ENCODE results near the gene OLFM1.

The OLFM1 gene

GRCh38 chr9:135068776-135069415, 18.6 kb upstream of the OLFM1 start:
- H3K36me3 ChIP-seq (ENCODE audit: control insufficient read depth in 1 of 2, insufficient read depth in 2 of 2, low read length in 2 of 2): no peaks in the 10 kb centered on the region
- H3K27me3 ChIP-seq (ENCODE audit: control insufficient read depth in 1 of 2, insufficient read depth in 2 of 2, low read length in 2 of 2): no peaks in the 10 kb centered on the region
- H3K9me3 ChIP-seq (ENCODE audit: control insufficient read depth in 1 of 2, low read length in 2 of 2): no peaks in the 10 kb centered on the region
- no peak overlapping the region for H3K9ac ChIP-seq (ENCODE audit: low read depth in 1 of 2, low read length in 2 of 2)
- no peak overlapping the region for H3K27ac ChIP-seq (ENCODE audit: low read depth, low read length)
- no peak overlapping the region for H3K4me3 ChIP-seq (ENCODE audit: low read depth in 1 of 2, low read length in 2 of 2)
- no peaks in the 10 kb centered on the region for H3K4me1 ChIP-seq (ENCODE audit: control insufficient read depth in 1 of 2, insufficient read depth in 2 of 2, low read length in 2 of 2)

- no peak overlapping the region for H3K27ac ChIP-seq (ENCODE audit: low read depth, low read length)
- H3K9me3 ChIP-seq (ENCODE audit: control insufficient read depth in 1 of 2, low read length in 2 of 2): no peaks in the 10 kb centered on the region
- H3K4me3 ChIP-seq (ENCODE audit: low read depth in 1 of 2, low read length in 2 of 2): no peak overlapping the region
- no peaks in the 10 kb centered on the region for H3K4me1 ChIP-seq (ENCODE audit: control insufficient read depth in 1 of 2, insufficient read depth in 2 of 2, low read length in 2 of 2)
- no peak overlapping the region for H3K9ac ChIP-seq (ENCODE audit: low read depth in 1 of 2, low read length in 2 of 2)
- H3K36me3 ChIP-seq (ENCODE audit: control insufficient read depth in 1 of 2, insufficient read depth in 2 of 2, low read length in 2 of 2): no peaks in the 10 kb centered on the region
- H3K27me3 ChIP-seq (ENCODE audit: control insufficient read depth in 1 of 2, insufficient read depth in 2 of 2, low read length in 2 of 2): no peaks in the 10 kb centered on the region
These were observed 17.8 kb upstream of the OLFM1 start for GRCh38 chr9:135069558-135070197.

- Histone ChIP-seq H3K4me1 (ENCODE audit: control insufficient read depth in 1 of 2, insufficient read depth in 2 of 2, low read length in 2 of 2) (no peaks in the 10 kb centered on the region), H3K9ac (ENCODE audit: low read depth in 1 of 2, low read length in 2 of 2) (no peak overlapping the region), H3K4me3 (ENCODE audit: low read depth in 1 of 2, low read length in 2 of 2) (no peak overlapping the region), H3K27me3 (ENCODE audit: control insufficient read depth in 1 of 2, insufficient read depth in 2 of 2, low read length in 2 of 2) (no peaks in the 10 kb centered on the region), H3K9me3 (ENCODE audit: control insufficient read depth in 1 of 2, low read length in 2 of 2) (no peaks in the 10 kb centered on the region), H3K27ac (ENCODE audit: low read depth, low read length) (no peak overlapping the region), H3K36me3 (ENCODE audit: control insufficient read depth in 1 of 2, insufficient read depth in 2 of 2, low read length in 2 of 2) (no peaks in the 10 kb centered on the region)
These were observed 17.1 kb upstream of the OLFM1 start for GRCh38 chr9:135070198-135070951.

GRCh38 chr9:135070964-135071735, 16.3 kb upstream of the OLFM1 start:
- Histone ChIP-seq H3K27me3 (ENCODE audit: control insufficient read depth in 1 of 2, insufficient read depth in 2 of 2, low read length in 2 of 2) (peaks cover 2 to 3% of the 10 kb centered on the region in 2 donors), H3K4me3 (ENCODE audit: low read depth in 1 of 2, low read length in 2 of 2) (no peak overlapping the region), H3K4me1 (ENCODE audit: control insufficient read depth in 1 of 2, insufficient read depth in 2 of 2, low read length in 2 of 2) (no peaks in the 10 kb centered on the region), H3K9me3 (ENCODE audit: control insufficient read depth in 1 of 2, low read length in 2 of 2) (no peaks in the 10 kb centered on the region), H3K27ac (ENCODE audit: low read depth, low read length) (no peak overlapping the region), H3K9ac (ENCODE audit: low read depth in 1 of 2, low read length in 2 of 2) (no peak overlapping the region), H3K36me3 (ENCODE audit: control insufficient read depth in 1 of 2, insufficient read depth in 2 of 2, low read length in 2 of 2) (no peaks in the 10 kb centered on the region)

- Histone ChIP-seq H3K27me3 (ENCODE audit: control insufficient read depth in 1 of 2, insufficient read depth in 2 of 2, low read length in 2 of 2) (peaks cover 7 to 14% of the 10 kb centered on the region in 2 donors), H3K9me3 (ENCODE audit: control insufficient read depth in 1 of 2, low read length in 2 of 2) (no peaks in the 10 kb centered on the region), H3K4me3 (ENCODE audit: low read depth in 1 of 2, low read length in 2 of 2) (no peak overlapping the region)
These were observed 14.3 kb upstream of the OLFM1 start for GRCh38 chr9:135073081-135073740.

GRCh38 chr9:135073741-135074305, 13.6 kb upstream of the OLFM1 start:
- Histone ChIP-seq H3K27ac (ENCODE audit: low read depth, low read length) (no peak overlapping the region), H3K9ac (ENCODE audit: low read depth in 1 of 2, low read length in 2 of 2) (no peak overlapping the region), H3K27me3 (ENCODE audit: control insufficient read depth in 1 of 2, insufficient read depth in 2 of 2, low read length in 2 of 2) (peaks cover 7 to 14% of the 10 kb centered on the region in 2 donors), H3K9me3 (ENCODE audit: control insufficient read depth in 1 of 2, low read length in 2 of 2) (no peaks in the 10 kb centered on the region), H3K36me3 (ENCODE audit: control insufficient read depth in 1 of 2, insufficient read depth in 2 of 2, low read length in 2 of 2) (no peaks in the 10 kb centered on the region), H3K4me1 (ENCODE audit: control insufficient read depth in 1 of 2, insufficient read depth in 2 of 2, low read length in 2 of 2) (no peaks in the 10 kb centered on the region), H3K4me3 (ENCODE audit: low read depth in 1 of 2, low read length in 2 of 2) (no peak overlapping the region)

More at GRCh38 chr9:135073081-135073740, 14.3 kb upstream of the OLFM1 start:
- Histone ChIP-seq H3K27ac (ENCODE audit: low read depth, low read length) (no peak overlapping the region), H3K4me1 (ENCODE audit: control insufficient read depth in 1 of 2, insufficient read depth in 2 of 2, low read length in 2 of 2) (no peaks in the 10 kb centered on the region), H3K36me3 (ENCODE audit: control insufficient read depth in 1 of 2, insufficient read depth in 2 of 2, low read length in 2 of 2) (no peaks in the 10 kb centered on the region), H3K9ac (ENCODE audit: low read depth in 1 of 2, low read length in 2 of 2) (no peak overlapping the region)

- no peak overlapping the region for H3K4me3 ChIP-seq (ENCODE audit: low read depth in 1 of 2, low read length in 2 of 2)
- H3K27me3 ChIP-seq (ENCODE audit: control insufficient read depth in 1 of 2, insufficient read depth in 2 of 2, low read length in 2 of 2): peaks cover 7 to 14% of the 10 kb centered on the region in 2 donors
- no peaks in the 10 kb centered on the region for H3K9me3 ChIP-seq (ENCODE audit: control insufficient read depth in 1 of 2, low read length in 2 of 2)
- H3K4me1 ChIP-seq (ENCODE audit: control insufficient read depth in 1 of 2, insufficient read depth in 2 of 2, low read length in 2 of 2): no peaks in the 10 kb centered on the region
- no peak overlapping the region for H3K27ac ChIP-seq (ENCODE audit: low read depth, low read length)
- no peaks in the 10 kb centered on the region for H3K36me3 ChIP-seq (ENCODE audit: control insufficient read depth in 1 of 2, insufficient read depth in 2 of 2, low read length in 2 of 2)
- H3K9ac ChIP-seq (ENCODE audit: low read depth in 1 of 2, low read length in 2 of 2): no peak overlapping the region
These were observed 12.9 kb upstream of the OLFM1 start for GRCh38 chr9:135074354-135075233.

GRCh38 chr9:135075234-135076142, 12.0 kb upstream of the OLFM1 start:
- Histone ChIP-seq H3K27me3 (ENCODE audit: control insufficient read depth in 1 of 2, insufficient read depth in 2 of 2, low read length in 2 of 2) (peaks cover 7 to 14% of the 10 kb centered on the region in 2 donors), H3K36me3 (ENCODE audit: control insufficient read depth in 1 of 2, insufficient read depth in 2 of 2, low read length in 2 of 2) (no peaks in the 10 kb centered on the region), H3K4me1 (ENCODE audit: control insufficient read depth in 1 of 2, insufficient read depth in 2 of 2, low read length in 2 of 2) (no peaks in the 10 kb centered on the region), H3K27ac (ENCODE audit: low read depth, low read length) (no peak overlapping the region), H3K4me3 (ENCODE audit: low read depth in 1 of 2, low read length in 2 of 2) (peak overlapping the region in 1 of 2 donors; percentile 36), H3K9me3 (ENCODE audit: control insufficient read depth in 1 of 2, low read length in 2 of 2) (no peaks in the 10 kb centered on the region), H3K9ac (ENCODE audit: low read depth in 1 of 2, low read length in 2 of 2) (no peak overlapping the region)
